Muscle layer of colon (tissue), 2 donors: ENCODE data around the gene REEP3.
"Not testable (repeated sequence)": the region's sequence is repeated elsewhere in the genome, so short reads cannot be mapped to it uniquely, and the experiment has no call there.

ENCODE experiments used
- H3K27ac ChIP-seq: one replicate; pipeline ENCODE4 v1.7.0; 2013; ENCODE audit warnings: low read depth, mild to moderate bottlenecking, low read length, moderate library complexity
- H3K27me3 ChIP-seq, 2 donors: one replicate each; pipeline ENCODE4 v1.7.0; 2013; ENCODE audit warnings: low read length in 2 of 2, mild to moderate bottlenecking in 2 of 2; ENCODE audit not compliant: insufficient read depth in 2 of 2, control insufficient read depth in 1 of 2
- H3K36me3 ChIP-seq: one replicate; pipeline ENCODE4 v1.7.0; 2013; ENCODE audit warnings: mild to moderate bottlenecking, low read length; ENCODE audit not compliant: insufficient read depth
- H3K4me1 ChIP-seq: one replicate; pipeline ENCODE4 v1.7.0; 2013; ENCODE audit warnings: mild to moderate bottlenecking, low read length; ENCODE audit not compliant: insufficient read depth
- H3K4me3 ChIP-seq, 2 donors: one replicate each; pipeline ENCODE4 v1.7.0; 2013; ENCODE audit warnings: low read length in 2 of 2, low read depth in 1 of 2, mild to moderate bottlenecking in 1 of 2, moderate library complexity in 1 of 2
- H3K9ac ChIP-seq: one replicate; pipeline ENCODE4 v1.7.0; 2013; ENCODE audit warnings: low read length
- H3K9me3 ChIP-seq: one replicate; pipeline ENCODE4 v1.7.0; 2013; ENCODE audit warnings: mild to moderate bottlenecking, low read length
- donor health status: abdominal sarcoma.
- donor health status: Adenocarcinoma of cecum.

REEP3 gene

DNA sequence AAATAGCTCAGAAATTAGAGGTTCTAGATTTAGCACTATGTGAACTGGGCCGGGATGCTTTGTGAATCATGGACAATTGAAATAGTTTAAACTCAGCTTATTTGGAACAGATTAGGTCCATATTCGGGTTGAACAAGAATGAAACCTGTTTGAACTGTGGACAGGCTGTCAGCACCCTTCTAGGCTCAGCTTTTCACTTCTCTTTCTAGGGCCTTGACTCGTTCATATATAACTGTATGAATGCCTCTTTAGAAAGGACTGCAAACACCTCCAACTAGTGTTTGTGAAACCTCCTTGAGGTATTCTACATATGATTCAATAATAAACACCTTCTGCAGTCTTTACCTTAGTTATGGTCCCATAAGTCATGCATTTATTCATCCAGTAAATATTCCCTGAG lies 115.6 kb downstream of the REEP3 start:
- Histone ChIP-seq H3K27ac (no peak overlapping the region), H3K9me3 (no peaks in the 10 kb centered on the region), H3K27me3 (no peaks in the 10 kb centered on the region), H3K4me3 (no peak overlapping the region), H3K4me1 (peaks cover 3% of the 10 kb centered on the region), H3K9ac (no peak overlapping the region), H3K36me3 (no peaks in the 10 kb centered on the region)

DNA sequence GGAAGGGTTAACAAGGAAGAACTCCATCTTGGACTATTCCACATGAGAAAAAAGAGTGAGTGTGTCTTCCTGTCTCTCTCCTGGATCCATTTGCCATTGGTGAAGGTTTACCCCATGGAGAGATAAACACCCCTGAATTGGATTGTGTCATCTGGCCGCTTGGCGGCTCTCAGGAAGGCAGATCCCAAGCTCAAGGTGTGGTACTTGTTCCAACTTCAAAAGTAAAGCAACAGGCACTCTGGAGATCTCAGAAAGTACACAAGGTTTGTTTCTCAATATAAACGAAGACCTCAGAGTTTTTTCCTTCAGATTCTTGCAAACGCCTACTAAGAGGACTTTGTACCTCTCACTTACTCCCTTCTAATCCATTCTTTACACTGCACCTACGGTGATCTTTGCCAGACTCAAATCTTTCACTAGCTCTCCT lies 116.7 kb downstream of the REEP3 start:
- Histone ChIP-seq H3K27me3 (no peaks in the 10 kb centered on the region), H3K4me1 (no peaks in the 10 kb centered on the region), H3K9me3 (no peaks in the 10 kb centered on the region), H3K36me3 (no peaks in the 10 kb centered on the region), H3K4me3 (no peak overlapping the region), H3K9ac (no peak overlapping the region), H3K27ac (no peak overlapping the region)

DNA sequence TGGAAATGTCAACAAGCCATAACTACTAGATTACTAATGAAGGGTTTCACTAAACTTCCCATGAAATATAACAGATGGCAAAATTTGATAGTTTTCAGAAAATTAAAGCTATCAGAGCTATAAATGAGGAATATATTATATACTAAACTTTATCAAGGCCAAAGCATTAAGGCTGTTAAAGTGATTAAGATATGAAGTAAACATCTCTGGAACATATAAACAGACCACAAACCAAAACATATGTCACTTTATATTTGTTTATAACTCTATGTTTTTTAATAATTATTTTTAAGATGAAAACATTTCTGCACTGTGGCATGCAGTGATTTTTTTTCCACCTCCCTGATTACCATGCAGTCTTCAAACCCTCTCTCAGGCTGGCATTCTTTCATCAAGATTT lies 120.2 kb downstream of the REEP3 start:
- H3K9me3 ChIP-seq: no peaks in the 10 kb centered on the region
- H3K27me3 ChIP-seq: no peaks in the 10 kb centered on the region
- no peak overlapping the region for H3K27ac ChIP-seq
- no peak overlapping the region for H3K4me3 ChIP-seq
- H3K9ac ChIP-seq: no peak overlapping the region
- H3K4me1 ChIP-seq: no peaks in the 10 kb centered on the region
- no peaks in the 10 kb centered on the region for H3K36me3 ChIP-seq

DNA sequence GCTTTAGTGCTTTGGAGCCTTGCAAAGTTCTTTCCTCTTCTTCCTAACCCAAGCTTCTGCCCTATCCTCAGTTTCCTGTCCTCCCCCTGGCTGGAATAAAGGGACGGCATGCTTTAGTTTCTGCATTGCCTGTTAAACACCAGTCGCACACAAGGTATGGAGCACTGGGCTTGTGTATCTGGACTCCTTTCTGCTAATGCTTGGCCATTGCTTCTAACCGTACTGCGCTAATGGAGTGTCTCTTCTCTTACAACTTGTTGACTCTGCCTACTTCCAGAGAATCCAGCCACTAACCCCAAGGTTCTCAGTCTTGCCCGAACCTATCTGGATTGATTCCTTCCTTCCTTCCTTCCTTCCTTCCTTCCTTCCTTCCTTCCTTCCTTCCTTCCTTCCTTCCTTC lies 120.6 kb downstream of the REEP3 start:
- Histone ChIP-seq H3K27ac (no peak overlapping the region), H3K9ac (no peak overlapping the region), H3K27me3 (no peaks in the 10 kb centered on the region), H3K4me3 (no peak overlapping the region), H3K9me3 (no peaks in the 10 kb centered on the region), H3K4me1 (no peaks in the 10 kb centered on the region), H3K36me3 (no peaks in the 10 kb centered on the region)

DNA sequence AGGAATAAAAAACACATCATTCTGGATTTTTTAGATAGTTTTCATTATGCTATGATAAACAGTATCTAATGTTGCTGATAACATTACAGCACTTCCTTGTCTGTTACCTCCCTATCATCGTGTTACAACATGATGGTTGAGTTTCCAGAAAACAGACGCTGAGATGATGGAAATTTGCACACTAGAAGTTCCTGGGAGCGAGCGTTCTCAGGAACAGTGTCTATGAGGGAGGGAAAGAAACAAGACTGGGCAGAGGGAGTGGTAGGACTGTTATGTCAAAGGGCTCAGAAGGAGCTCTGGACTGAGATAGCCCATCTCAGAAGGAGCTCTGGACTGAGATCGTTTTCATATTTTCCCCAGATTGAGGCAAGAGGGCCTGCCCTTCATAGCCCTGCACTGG lies 121.6 kb downstream of the REEP3 start:
- H3K4me3 ChIP-seq: no peak overlapping the region
- H3K9me3 ChIP-seq: no peaks in the 10 kb centered on the region
- no peak overlapping the region for H3K9ac ChIP-seq
- no peaks in the 10 kb centered on the region for H3K36me3 ChIP-seq
- no peaks in the 10 kb centered on the region for H3K4me1 ChIP-seq
- H3K27ac ChIP-seq: no peak overlapping the region
- no peaks in the 10 kb centered on the region for H3K27me3 ChIP-seq

DNA sequence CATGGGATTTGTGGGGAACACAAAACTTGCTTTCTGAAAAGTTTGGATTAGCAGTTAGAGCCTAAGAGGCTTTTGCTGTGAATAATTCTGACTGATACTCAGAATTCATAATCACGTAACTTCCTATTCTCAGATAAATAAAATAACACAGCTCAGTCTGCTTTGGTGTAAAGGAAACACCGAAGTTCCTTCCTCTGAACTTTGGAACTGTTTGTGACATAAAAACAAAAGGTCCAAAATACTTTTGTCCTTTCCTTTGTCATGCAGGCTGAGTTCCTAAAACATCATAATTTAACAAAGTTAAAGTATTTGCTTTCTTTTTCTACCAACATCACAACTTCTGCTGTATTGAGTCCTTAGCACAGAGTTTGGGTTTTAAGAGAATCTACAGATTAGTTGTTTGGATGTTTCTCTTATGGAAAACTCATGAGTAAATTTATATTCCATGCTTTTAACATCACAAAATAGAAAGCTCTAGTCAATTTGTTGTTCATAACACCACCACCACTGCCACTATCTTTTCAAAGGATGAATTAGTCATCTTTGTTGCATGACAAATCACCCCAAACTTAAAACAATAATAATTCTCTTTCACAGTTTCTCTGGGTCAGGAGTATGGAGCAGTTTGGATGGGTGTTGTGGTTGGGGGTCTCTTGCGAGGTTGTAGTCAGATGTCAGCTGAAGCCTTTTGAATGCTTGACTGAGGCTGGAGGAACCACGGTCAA lies 123.4 kb downstream of the REEP3 start:
- Histone ChIP-seq H3K27me3 (no peaks in the 10 kb centered on the region), H3K27ac (no peak overlapping the region), H3K36me3 (no peaks in the 10 kb centered on the region), H3K4me3 (no peak overlapping the region), H3K9me3 (no peaks in the 10 kb centered on the region), H3K4me1 (no peaks in the 10 kb centered on the region), H3K9ac (no peak overlapping the region)

DNA sequence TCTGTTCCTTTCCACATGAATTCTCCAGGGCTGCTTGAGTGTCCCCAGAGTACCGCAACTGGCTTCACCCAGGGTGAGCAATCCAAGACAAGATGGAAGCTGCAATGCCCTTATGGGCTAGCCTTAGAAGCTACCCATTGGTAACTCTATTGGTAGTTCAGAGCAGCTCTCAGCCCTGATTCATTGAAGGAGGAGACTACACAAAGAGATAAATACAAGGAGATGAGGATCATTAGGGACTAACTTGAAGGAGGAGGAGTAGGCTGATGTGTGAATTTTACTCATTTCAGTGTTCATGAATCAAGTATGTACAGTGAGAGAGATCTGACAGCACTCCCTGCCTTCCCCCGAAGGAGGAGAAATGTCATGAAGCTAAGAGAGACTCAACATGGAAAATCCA lies 124.0 kb downstream of the REEP3 start:
- Histone ChIP-seq H3K4me1 (no peaks in the 10 kb centered on the region), H3K27ac (no peak overlapping the region), H3K36me3 (no peaks in the 10 kb centered on the region), H3K9me3 (no peaks in the 10 kb centered on the region), H3K9ac (no peak overlapping the region), H3K27me3 (no peaks in the 10 kb centered on the region), H3K4me3 (no peak overlapping the region)

DNA sequence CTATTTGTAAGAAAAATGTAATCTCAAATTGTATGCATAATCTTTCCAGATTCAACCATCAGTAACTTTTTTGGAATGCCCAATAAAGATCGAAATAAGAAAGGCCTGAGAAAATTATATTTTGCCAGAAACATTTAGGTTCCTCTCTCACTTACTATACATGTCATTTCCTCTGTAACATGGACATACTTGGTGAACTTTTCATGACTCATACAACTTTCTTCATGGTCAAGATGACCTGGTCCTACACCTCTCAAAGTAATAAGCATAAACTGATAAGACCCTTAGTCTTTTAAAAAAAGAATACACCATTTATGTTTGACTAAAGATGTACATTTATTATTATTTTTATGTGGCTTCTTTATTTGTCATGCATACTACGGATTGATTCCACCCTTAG lies 125.3 kb downstream of the REEP3 start:
- Histone ChIP-seq H3K9me3 (no peaks in the 10 kb centered on the region), H3K27me3 (no peaks in the 10 kb centered on the region), H3K9ac (no peak overlapping the region), H3K4me3 (no peak overlapping the region), H3K36me3 (no peaks in the 10 kb centered on the region), H3K4me1 (no peaks in the 10 kb centered on the region), H3K27ac (no peak overlapping the region)

DNA sequence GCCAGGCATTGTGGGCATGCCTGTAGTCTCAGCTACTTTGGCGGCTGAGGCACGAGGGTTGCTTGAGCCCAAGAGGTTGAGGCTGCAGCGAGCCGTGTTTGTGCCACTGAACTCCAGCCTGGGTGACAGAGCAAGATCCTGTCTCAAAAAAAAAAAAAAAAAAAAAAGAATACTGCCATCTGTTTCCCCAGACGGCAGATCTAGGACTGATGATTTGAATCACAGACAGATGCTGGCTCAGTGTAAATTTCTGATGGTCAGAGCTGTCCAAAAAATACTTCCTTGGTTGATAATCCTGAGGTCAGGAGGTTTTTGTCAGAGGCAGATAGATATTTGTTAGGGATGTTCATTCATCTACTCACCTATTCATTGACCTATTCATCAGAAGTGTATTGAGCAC lies 130.7 kb downstream of the REEP3 start:
- H3K27me3 ChIP-seq: no peaks in the 10 kb centered on the region
- no peaks in the 10 kb centered on the region for H3K36me3 ChIP-seq
- H3K9ac ChIP-seq: no peak overlapping the region
- H3K9me3 ChIP-seq: no peaks in the 10 kb centered on the region
- H3K4me3 ChIP-seq: no peak overlapping the region
- H3K27ac ChIP-seq: no peak overlapping the region
- H3K4me1 ChIP-seq: no peaks in the 10 kb centered on the region

DNA sequence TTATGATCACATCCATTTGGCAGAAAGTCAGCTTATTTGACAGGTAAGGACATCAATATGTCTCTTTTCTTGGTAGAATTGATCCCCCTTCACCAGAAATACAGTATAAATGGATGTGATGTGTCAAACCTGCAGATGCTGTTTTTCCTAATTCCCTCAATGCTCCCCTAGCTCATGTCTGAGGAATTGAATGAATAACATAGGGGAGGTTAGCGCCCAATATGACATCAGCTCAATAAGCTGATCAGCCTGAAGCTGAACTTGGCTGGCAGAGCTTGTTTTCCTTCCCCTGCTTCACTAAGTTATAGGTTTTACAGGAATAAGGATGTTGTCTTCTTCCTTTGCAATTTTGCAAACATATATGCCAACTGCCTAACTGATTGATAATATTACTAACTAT lies 132.5 kb downstream of the REEP3 start:
- H3K36me3 ChIP-seq: no peaks in the 10 kb centered on the region
- no peak overlapping the region for H3K9ac ChIP-seq
- no peak overlapping the region for H3K4me3 ChIP-seq
- H3K4me1 ChIP-seq: no peaks in the 10 kb centered on the region
- no peaks in the 10 kb centered on the region for H3K27me3 ChIP-seq
- H3K27ac ChIP-seq: no peak overlapping the region
- no peaks in the 10 kb centered on the region for H3K9me3 ChIP-seq

DNA sequence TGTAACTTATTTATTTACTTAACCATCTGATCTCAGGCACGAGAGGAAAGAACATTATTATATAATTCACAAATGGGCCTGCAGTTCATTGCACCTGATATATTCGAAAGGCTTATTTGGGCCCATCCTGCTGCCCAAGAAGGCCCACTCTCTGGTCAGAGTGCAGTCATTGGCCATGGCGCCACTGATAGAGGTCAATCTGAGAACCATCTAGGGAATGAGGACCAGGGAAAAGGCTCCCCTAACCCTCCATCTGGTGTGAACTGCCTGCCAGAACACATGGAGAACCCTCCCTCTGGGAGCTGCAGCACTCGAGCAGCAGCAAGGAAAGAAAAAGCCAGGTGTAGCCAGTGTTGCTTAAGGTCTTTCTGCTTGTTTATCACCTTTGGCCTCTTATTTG lies 136.6 kb downstream of the REEP3 start:
- Histone ChIP-seq H3K9me3 (no peaks in the 10 kb centered on the region), H3K27ac (no peak overlapping the region), H3K4me3 (no peak overlapping the region), H3K27me3 (no peaks in the 10 kb centered on the region), H3K4me1 (no peaks in the 10 kb centered on the region), H3K9ac (no peak overlapping the region), H3K36me3 (no peaks in the 10 kb centered on the region)

DNA sequence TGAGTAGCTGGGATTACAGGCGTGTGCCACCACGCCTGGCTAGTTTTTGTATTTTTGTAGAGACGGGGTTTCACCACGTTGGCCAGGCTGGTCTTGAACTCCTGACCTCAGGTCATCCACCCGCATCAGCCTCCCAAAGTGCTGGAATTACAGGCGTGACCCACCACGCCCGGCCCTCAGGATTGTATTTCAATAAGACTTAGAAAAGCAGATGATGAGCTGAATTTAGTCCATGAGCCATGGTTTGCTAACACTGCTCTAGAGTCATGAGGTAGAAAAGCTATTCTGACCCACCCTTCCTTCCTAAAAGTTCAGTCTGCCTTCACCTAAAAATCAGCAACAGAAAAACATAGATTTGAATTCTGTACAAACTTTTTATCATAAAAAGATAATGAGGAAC lies 139.7 kb downstream of the REEP3 start:
- not testable (repeated sequence) for H3K27ac ChIP-seq, H3K4me3 ChIP-seq, H3K36me3 ChIP-seq, H3K9me3 ChIP-seq, H3K4me1 ChIP-seq, H3K27me3 ChIP-seq, H3K9ac ChIP-seq
